ENCODE data around the gene DCD.
"Not testable (repeated sequence)": the region's sequence is repeated elsewhere in the genome, so short reads cannot be mapped to it uniquely, and the experiment has no call there.

The DCD gene

DNA sequence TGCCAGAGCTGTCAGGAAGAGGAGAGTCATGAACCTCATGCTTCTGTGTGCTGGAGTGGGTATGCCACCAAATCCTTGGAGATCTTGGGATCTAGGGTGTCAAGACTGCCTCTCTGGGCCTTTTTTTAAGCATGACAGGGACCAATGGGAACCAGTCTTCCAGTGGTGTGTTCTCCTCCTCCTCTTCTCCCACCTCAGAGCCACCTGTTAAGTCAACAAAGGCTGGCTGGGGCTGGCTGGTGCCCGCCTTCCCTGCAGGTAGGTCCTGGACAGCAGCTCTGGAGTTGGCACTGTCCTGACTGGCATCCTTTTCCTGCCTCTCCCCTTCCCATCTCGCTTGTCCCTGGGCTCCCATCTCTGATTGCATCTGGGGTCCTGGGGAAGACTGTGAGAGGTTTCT is at the start of gene DCD:
Gene DCD (minus strand): TSS at position 101 of the 400 bp plus-strand sequence. CDS start 62 bp downstream, at position 39.
- DNase-seq (ENCODE audit: low read depth in 3 of 3, low spot score in 1 of 3): no peak

- DNase-seq (ENCODE audit: low read depth in 3 of 3, low spot score in 1 of 3): no peak
Measured at GRCh38 chr12:54697851-54698250, 49.7 kb upstream of the DCD start.

- no peak for DNase-seq (ENCODE audit: low read depth in 3 of 3, low spot score in 1 of 3)
Measured at GRCh38 chr12:54692353-54692752, 44.2 kb upstream of the DCD start.

- DNase-seq (ENCODE audit: low read depth in 3 of 3, low spot score in 1 of 3): no peak
Measured at GRCh38 chr12:54689984-54690383, 41.8 kb upstream of the DCD start.

DNA sequence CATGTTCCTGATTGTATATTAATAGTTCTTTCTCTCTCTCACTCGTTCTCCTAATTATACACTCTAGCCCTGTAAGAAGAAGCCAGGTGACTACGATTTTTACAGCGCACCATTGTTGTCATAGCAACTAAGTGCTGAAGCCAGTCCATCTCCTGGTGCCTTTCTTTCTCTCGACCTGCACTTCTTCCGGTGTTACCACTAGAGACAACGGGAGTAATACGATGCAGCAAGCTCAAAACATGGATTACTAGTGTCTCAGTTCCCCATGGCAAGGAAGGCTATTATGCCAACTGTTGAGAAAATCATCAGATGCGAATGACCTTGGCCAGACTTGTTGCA is 40.8 kb upstream of the DCD start:
- DNase-seq (ENCODE audit: low read depth in 3 of 3, low spot score in 1 of 3): no peak

- no peak for DNase-seq (ENCODE audit: low read depth in 3 of 3, low spot score in 1 of 3)
Measured at GRCh38 chr12:54688309-54689033, 40.3 kb upstream of the DCD start.

GRCh38 chr12:54684636-54685630 is 36.8 kb upstream of the DCD start:
- DNase-seq (ENCODE audit: low read depth in 3 of 3, low spot score in 1 of 3): no peak

- DNase-seq (ENCODE audit: low read depth in 3 of 3, low spot score in 1 of 3): no peak
Measured at GRCh38 chr12:54683398-54683797, 35.2 kb upstream of the DCD start.

DNA sequence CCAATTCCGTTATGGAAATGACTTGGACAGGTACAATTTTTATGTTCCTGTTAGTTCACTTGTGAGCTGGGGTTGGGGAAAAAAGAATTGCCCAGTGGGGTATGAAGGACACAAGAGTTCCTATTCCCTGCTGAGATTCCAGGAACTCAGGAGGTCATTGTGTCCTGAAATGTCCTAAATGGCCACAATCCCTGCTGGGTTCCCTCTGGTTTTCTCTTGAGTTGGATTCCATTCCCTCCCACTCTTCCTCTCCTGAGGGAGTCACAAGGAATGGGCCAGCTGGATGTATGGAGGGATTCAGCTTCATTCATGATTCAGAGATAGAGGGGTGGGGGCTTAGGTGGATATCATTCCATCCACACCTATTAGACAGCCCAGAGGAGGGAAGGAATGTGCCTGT is 34.5 kb upstream of the DCD start:
- DNase-seq (ENCODE audit: low read depth in 3 of 3, low spot score in 1 of 3): no peak

DNA sequence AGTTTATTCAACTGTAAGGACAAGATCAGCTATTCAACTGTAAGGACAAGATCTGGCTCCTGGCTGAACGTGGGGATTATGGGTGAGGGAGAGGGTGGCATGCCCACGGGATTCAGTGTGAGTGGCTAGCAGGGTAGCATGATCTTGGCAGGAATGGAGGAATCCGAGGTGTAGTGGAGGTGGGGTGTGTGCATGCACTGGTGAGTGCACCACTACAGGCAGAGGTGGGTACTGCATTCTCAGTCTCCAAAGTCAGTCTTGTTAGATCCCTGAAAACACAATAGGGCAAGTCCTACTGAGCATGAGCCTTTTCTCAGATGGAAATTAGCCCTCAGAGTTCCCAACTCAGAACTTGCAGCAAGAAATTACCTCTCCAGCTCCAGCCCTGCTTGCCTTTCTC is 32.2 kb upstream of the DCD start:
- DNase-seq (ENCODE audit: low read depth in 3 of 3, low spot score in 1 of 3): peak in 1 of 3 donors; percentile 5

GRCh38 chr12:54678131-54678530 is 30.0 kb upstream of the DCD start:
- DNase-seq (ENCODE audit: low read depth in 3 of 3, low spot score in 1 of 3): no peak

- DNase-seq (ENCODE audit: low read depth in 3 of 3, low spot score in 1 of 3): no peak
Measured at GRCh38 chr12:54667945-54668344, 19.8 kb upstream of the DCD start.

DNA sequence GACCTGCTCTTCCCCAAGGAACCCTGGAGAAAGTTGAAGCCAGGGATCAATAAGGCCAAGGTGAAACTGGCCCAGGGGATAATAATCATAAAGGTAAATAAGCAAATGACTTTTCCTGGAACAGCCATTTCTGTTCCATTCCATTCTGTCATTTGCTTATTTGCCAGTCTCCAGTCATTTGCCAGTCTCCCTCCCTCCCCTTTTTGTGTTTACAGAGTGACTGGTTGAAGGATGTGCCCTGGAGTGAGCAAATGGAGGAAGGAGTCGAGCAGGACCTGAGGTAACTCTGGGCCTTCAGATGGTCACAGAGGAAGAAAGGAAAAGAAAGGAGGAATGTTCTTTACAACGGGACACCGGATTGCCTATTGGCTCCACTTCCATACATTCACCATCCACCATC is 17.8 kb upstream of the DCD start:
- DNase-seq (ENCODE audit: low read depth in 3 of 3, low spot score in 1 of 3): no peak

DNA sequence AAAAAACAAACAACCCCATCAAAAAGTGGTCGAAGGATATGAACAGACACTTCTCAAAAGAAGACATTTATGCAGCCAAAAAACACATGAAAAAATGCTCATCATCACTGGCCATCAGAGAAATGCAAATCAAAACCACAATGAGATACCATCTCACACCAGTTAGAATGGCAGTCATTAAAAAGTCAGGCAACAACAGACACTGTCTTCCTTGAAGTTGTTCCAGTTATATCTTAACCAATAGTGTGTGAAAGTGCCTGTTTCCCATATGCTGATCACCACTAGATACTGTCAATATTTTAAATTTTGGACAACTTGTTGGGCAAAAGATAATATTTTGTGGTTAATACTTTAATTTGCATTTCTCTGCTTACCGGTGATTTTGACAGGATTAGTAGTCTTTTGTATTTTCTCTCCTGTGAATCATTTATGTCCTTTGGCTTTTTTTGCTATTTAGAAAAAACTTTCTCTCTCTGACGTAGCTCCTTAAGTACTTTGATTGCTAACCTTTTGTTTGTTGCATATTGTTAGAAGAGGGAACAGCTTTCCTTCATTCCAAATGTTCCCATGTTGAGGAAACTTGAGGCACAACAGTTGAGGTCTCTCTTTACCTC is 17.0 kb upstream of the DCD start:
- not testable (repeated sequence) for DNase-seq (ENCODE audit: low read depth in 3 of 3, low spot score in 1 of 3)

GRCh38 chr12:54663603-54664002 is 15.4 kb upstream of the DCD start:
- DNase-seq (ENCODE audit: low read depth in 3 of 3, low spot score in 1 of 3): no peak

DNA sequence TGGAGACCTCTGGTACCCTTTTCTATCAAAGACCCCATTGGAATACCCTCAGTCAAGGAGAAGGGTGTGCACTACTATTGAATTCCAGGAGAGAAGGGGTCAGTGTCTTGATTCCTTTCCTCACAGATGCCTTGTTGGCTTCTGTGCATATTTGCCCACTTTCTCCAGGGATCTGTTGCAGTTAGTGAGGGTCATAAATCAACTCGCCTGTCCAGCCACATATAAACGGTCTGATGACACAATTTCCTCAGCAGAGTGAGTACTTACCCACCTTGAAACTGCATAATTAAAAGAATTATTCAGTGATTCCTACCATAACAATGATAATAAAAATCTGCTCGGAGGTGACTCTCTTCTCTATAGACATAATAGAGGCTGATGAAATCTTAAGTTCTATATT is 13.9 kb upstream of the DCD start:
- DNase-seq (ENCODE audit: low read depth in 3 of 3, low spot score in 1 of 3): no peak

DNA sequence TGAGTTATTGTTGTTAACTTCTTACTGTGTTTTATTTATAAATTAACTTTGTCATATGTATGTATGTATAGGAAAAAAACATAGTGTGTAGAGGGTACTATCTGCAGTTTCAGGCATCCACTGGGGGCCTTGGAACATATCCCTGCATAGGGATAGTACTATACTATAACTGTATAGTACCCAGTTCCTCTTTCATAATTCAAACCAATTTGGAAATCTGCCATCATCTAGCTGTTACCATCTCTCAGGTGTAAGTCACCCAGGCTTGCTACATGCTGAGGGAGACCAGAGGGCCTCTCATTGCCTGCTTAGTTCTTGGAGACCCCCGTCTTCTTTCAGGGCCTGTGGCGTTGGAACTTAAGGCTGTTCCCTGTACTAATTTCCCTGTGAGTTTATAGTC is 12.9 kb upstream of the DCD start:
- DNase-seq (ENCODE audit: low read depth in 3 of 3, low spot score in 1 of 3): no peak

- DNase-seq (ENCODE audit: low read depth in 3 of 3, low spot score in 1 of 3): no peak
Measured at GRCh38 chr12:54660320-54660962, 12.3 kb upstream of the DCD start.

- DNase-seq (ENCODE audit: low read depth in 3 of 3, low spot score in 1 of 3): peak in 2 of 3 donors; percentile 5 to 12
Measured at GRCh38 chr12:54658306-54659264, 10.4 kb upstream of the DCD start.

DNA sequence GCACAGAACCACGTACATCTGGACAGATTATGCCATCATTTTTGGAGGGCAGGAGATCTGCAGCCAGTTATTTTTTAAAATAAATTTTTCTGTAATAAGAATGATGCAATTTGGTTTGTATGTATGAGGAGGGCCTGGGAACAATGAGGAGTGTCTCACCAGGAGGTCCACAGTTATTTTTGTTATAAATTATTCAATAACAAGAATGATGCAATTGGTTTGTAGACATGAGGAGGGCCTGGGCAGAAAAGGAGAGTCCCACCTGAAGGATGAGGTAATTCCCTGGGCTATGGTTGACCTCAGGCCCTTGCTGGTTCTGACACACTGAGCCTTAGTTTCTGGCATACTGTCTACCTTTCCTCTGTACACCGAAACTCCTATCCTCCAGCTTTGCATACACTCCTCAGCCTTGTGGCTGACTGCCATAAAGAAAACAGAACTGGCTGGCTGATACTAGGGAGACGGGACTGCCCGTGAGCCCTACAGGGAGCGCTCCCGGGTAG is 9.0 kb upstream of the DCD start:
- no peak for DNase-seq (ENCODE audit: low read depth in 3 of 3, low spot score in 1 of 3)
